HG02759 (cell line): ENCODE measurements around the gene ROS1.

ENCODE experiments used
- ATAC-seq: cut with Tn5 transposase; IDR thresholded peaks from one replicate; pipeline ENCODE4 v1.9.1; 2021; ENCODE audit warnings: mild to moderate bottlenecking, moderate library complexity; ENCODE audit not compliant: unreplicated experiment

ROS1 gene

GRCh38 chr6:117441824-117442264 is 16.1 kb upstream of the ROS1 start:
- ATAC-seq: no peak

DNA sequence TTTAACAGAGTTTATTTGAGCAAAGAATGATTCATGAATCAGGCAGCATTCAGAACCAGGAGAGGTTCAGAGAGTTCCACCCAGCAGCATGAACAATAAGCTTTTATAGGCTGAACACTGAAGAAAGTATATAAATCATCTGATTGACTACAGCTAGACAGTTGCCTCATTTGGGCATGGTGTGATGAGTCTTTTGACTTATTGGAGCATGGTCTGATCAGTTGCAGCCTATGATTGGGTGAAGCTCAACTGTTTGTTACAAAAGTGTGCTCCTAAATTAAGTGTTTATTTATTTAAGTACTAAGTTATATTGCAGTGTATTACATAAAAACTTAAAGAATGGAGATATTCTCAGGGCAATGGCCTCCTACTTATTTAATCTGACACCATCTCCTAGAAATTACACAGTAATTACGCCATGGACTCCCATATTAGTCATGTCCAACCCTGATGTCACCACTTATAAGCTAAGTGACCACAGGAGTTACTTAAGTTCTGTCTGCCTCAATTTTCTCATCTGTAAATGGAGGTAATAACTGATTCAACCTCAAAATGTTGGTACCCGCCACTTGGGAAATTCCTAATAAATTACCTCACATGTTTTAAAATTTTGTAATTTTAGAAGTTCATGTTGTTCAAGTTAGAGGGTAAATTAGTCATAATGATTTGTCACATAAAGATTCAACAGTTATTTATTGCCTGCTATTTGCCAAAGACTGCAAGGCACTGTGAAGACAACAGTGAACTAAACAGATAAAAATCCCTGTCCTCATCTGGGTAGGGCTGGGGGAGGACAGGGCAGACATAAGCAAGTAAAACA is 15.2 kb upstream of the ROS1 start:
- no peak for ATAC-seq

- no peak for ATAC-seq
These were observed 6.5 kb upstream of the ROS1 start for GRCh38 chr6:117432273-117432672.

GRCh38 chr6:117423754-117424153 is 2.0 kb downstream of the ROS1 start:
- no peak for ATAC-seq

- ATAC-seq: no peak
These were observed 7.4 kb downstream of the ROS1 start for GRCh38 chr6:117418320-117418719.

- ATAC-seq: no peak
These were observed 7.9 kb downstream of the ROS1 start for GRCh38 chr6:117417851-117418250.

DNA sequence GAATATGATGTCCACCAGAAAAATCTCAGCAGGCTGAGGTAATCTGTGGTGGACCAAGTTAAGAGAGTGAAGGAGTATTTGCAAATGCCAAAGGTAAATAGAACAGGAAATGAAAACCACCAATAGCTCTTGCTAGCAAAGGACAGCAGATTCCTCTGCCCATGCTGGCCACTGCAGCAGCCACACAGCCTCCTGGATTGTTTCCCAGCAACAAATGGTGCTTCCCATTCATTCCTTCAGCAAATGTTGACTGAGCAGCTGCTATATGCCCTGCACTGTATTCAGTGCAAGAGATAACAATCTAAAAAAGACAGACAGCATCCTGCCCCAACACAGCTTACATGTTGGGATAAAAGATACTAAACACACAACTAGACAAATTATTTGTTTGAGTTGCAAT is 11.0 kb downstream of the ROS1 start:
- ATAC-seq: no peak

- no peak for ATAC-seq
These were observed 14.3 kb downstream of the ROS1 start for GRCh38 chr6:117411474-117411873.

DNA sequence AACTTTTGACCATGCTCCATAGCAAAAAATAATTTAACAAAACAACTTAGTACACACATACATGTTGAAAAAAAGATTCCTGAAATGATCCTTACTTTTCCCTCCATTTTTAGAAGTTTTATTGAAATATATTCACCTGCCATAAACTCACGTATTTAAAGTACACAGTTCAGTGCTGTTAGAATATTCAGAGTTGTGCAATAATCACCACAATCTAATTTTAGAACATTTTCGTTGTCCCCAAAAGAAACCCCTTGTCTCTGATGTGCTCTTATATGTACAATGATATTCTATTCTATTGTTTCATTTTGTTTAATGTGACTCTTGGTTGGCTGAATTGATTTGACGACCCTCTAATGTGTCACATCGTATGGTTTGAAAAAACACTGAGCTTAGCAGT is 15.9 kb downstream of the ROS1 start:
- no peak for ATAC-seq

GRCh38 chr6:117409420-117409819 is 16.3 kb downstream of the ROS1 start:
- ATAC-seq: no peak

GRCh38 chr6:117404548-117404947 is 21.2 kb downstream of the ROS1 start:
- no peak for ATAC-seq

DNA sequence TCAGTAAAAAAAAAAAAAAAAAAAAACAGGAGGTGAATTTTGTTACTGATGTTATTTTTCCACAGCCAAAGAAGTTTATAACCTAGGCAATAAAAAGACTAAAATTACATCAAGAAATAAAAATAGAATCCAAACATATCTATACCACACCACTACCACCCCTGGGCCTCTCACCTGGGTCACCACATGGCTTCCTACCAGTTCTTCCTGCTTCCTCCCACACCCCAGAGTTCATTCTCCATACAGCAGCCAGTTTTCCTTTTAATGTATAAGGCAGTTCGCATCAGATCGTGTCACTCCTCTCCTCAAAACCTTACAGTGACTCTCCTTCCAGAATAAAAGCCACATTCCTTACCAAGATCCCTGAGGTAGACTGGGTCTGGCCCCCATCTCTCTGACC is 23.9 kb downstream of the ROS1 start:
- ATAC-seq: no peak

DNA sequence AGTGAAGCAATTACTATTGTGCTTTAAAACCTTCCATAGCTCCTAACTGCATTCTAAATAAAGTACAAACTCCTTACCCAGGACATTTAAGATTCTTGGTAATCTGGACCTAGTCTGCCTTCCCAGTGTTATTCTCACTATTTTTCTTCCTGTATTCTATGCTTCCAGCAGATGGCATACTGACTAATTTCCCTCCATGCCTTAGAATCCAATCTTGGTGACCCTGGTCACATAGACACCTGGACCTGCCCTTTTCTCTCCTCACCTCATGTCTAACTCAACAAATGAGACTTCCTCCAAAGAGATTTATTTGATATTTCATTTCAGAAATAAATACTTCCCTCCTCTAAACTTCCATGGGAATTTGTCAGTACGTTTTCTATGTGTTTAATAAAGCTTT is 25.8 kb downstream of the ROS1 start:
- no peak for ATAC-seq

DNA sequence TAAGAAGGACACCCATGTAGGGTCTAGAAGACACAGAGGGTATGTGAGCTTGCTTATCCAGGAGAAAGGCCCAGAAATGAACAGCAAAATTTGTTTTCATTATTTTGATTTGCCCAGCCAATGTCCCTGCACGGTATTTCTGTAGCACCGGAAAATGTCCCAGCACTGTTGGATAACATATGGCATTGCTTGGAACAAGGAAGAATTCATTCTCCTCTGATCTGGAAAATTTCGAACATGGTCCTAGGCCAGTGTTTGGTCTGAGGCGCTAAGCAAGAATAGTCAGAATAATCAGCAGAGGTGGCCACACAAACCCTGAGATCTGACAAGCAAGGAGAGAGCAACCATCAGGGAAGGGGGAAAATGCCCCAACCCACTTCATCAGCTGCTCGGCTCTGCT is 26.6 kb downstream of the ROS1 start:
- ATAC-seq: no peak

GRCh38 chr6:117397536-117398227 is 28.1 kb downstream of the ROS1 start:
- ATAC-seq: no peak

- ATAC-seq: no peak
These were observed 29.5 kb downstream of the ROS1 start for GRCh38 chr6:117396228-117396627.

- no peak for ATAC-seq
These were observed 30.6 kb downstream of the ROS1 start for GRCh38 chr6:117395164-117395563.

DNA sequence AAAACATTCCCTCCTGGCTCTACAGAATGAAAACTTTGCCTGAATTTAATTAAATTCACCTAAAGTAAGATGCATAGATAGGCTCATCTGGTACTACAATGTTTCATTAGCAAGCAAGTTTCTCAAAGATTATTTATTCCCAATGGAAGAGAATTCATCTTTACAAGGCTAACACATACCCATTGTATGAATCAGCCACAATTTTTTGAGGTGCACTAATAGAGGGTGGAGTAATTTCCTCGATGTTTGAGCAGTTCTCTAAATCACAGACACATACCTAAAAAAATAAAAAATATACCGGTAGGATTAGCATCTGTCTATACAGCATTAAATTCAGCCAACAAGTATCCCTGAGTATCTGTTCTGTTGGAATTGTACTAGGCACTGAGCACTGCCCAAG is 32.7 kb downstream of the ROS1 start:
- ATAC-seq: no peak

- no peak for ATAC-seq
These were observed 33.7 kb downstream of the ROS1 start for GRCh38 chr6:117391874-117392583.

DNA sequence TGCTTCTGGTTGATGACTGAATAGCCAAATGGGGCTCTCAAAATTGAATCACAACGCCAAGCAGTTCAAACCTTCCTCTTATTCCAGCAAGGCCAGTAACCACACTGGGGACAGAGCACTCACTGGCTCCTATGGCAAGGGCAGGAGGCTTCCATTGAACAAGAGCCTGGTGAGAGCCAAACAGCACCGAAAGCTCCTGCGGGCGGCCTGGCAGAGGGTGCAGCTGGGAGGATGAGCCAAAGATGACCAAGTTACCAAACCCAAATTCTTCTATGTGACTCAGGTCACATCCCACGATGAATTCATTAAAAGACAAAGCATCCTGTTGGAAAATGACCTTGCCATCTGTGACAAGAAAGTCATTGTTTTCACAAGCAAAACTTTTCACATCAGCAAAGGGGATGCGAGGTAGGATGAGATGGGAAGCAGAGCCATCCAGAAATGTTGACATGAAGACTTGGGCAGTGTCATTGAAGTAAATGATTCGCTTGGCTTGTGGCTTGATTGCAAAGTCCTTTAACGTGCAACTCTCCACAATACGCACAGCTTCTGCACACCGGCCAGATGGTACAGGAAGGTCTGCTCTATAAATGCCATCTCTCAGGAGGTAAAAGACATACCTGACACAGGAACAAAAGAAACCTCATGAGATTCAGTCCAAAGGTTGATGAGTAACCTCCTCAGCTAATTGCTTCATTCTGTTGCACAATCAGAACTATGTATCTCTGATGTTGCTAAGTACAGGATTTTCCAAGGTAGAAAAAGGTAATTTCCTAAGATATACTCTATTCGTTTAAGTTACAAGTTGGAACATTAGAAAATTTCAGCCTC is 36.3 kb downstream of the ROS1 start:
- no peak for ATAC-seq

- no peak for ATAC-seq
These were observed 38.2 kb downstream of the ROS1 start for GRCh38 chr6:117387454-117387974.
